C4-2B (cell line): ENCODE results near the gene FKBP14.

Experiments
- H3K27ac ChIP-seq: fragments of 450-650 bp; 2 replicates; pipeline ENCODE4 v1.5.1; 2017
- ZFX ChIP-seq: fragments of 450-650 bp; IDR thresholded peaks from 2 replicates; pipeline ENCODE4 v1.6.1; 2017
- TF ChIP-seq, protein P1 (sequence below): fragments of 450-650 bp; conservative IDR thresholded peaks from 2 replicates; pipeline ENCODE4 v1.5.1; 2017; ENCODE audit warnings: mild to moderate bottlenecking

FKBP14 gene

DNA sequence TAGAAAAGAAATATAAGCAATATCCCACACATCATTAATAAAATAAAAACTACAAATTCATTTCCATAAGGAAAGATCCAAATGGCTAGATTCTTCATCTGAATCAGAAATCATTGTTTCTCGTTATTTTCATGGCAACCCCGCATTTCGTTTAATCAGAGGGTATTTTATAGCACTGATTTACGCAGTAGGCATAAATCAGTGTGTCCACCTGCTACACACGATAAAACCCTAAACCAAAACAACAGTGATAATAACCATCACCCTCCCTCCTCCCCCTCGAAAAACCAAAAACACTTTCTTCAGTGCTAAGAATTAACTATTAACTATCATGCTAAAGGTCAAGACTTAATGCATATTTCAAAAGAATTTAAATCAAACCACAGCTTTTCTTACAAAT lies 16.5 kb downstream of the FKBP14 start:
- no peak overlapping the region for H3K27ac ChIP-seq
- TF ChIP-seq, protein P1, sequence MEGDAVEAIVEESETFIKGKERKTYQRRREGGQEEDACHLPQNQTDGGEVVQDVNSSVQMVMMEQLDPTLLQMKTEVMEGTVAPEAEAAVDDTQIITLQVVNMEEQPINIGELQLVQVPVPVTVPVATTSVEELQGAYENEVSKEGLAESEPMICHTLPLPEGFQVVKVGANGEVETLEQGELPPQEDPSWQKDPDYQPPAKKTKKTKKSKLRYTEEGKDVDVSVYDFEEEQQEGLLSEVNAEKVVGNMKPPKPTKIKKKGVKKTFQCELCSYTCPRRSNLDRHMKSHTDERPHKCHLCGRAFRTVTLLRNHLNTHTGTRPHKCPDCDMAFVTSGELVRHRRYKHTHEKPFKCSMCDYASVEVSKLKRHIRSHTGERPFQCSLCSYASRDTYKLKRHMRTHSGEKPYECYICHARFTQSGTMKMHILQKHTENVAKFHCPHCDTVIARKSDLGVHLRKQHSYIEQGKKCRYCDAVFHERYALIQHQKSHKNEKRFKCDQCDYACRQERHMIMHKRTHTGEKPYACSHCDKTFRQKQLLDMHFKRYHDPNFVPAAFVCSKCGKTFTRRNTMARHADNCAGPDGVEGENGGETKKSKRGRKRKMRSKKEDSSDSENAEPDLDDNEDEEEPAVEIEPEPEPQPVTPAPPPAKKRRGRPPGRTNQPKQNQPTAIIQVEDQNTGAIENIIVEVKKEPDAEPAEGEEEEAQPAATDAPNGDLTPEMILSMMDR = no peak
- no peak for TF ChIP-seq ZFX

DNA sequence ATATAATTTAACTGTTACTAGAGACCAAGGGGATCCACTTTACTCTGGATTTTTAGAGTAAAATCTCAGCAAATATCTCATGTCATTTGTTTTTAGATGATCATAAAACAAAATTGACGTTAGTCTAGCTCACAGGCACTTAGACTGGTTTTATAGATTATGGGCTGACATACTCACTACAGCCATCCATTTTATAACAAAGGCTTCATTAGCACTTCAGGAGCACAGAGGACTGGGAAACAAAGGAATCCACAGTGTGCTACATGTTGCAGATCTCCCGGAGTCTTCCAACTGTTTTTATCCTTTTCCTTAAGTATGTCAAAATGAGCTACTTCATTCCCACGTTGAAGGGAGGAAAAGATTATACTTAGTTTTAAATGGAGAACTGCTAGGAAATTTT lies 21.0 kb downstream of the FKBP14 start:
- TF ChIP-seq ZFX = no peak
- TF ChIP-seq, protein P1 = no peak
- H3K27ac ChIP-seq = no peak overlapping the region

DNA sequence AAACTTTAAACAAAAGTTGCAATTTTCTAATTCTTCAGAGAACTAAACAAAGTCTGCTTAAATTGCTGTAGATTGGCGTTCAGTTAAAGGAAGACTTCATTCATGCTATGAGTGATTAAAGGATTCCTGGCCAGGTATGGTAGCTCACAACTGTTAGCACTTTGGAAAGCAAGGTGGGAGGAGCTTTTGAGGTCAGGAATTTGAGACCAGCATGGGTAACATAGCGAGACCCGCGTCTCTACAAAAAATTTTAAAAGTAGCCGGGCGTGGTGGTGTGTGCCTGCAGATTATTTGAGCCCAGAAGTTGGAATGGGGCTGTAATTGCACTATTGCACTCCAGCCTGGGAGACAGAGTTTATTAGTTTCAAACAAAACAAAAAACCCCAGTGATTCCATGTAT lies 23.4 kb downstream of the FKBP14 start:
- no peak overlapping the region for H3K27ac ChIP-seq
- TF ChIP-seq ZFX = no peak
- TF ChIP-seq, protein P1 = no peak

DNA sequence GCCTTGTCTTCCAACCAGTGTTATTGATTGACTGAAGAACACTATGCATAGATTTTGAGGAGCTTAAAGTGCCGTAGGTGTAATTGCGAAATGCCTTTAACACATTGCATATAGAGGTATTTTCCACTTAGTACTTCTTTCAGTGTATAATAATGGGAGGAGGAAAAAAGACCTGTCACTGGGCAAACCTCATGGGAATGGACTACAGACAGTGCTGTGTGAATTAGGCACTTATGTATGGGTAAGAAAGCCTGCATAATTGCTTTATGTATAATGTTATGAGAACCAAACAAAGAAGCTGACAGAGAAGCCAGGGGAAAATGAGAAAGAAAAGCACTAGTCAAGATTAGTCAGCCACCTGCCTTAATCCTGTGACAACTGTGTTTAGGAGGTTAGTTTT lies 24.5 kb downstream of the FKBP14 start:
- TF ChIP-seq, protein P1 = no peak
- no peak for TF ChIP-seq ZFX
- H3K27ac ChIP-seq = no peak overlapping the region

DNA sequence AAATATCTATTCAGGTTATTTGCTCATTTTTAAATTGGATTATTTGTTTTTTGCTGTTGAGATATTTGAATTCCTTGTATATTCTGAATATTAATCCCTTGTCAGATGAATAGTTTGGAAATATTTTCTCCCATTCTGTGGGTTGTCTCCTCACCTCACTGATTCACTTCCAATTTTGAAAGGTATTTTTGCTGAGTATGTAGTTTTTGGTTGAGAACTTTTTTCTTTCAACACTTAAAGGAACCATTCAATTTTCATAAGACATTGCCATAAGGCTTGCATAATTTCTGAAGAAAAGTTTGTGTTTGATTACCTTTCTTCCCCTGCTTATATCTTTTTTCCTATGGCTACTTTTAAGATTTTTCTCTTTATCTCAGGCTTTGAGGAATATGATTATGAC lies 28.0 kb downstream of the FKBP14 start:
- TF ChIP-seq ZFX = no peak
- TF ChIP-seq, protein P1 = no peak
- no peak overlapping the region for H3K27ac ChIP-seq

DNA sequence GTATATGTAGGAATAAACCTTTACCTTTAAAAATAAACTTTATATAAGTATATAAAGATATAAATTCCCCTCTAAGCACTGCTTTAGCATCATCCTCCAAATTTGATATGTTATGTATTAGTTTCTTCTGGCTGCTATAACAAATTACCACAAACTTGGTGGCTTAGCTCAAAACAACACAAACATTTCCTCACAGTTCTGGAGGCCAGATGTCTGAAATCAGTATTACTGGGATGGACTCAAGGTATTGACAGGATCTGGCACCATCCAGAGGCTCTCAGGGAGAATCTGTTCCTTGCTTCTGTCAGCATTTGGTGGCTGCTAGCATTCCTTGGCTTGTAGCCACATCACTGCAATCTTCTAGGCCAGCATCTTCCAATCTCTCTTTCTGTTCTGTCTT lies 30.2 kb downstream of the FKBP14 start:
- no peak for TF ChIP-seq ZFX
- TF ChIP-seq, protein P1 = no peak
- H3K27ac ChIP-seq = no peak overlapping the region

DNA sequence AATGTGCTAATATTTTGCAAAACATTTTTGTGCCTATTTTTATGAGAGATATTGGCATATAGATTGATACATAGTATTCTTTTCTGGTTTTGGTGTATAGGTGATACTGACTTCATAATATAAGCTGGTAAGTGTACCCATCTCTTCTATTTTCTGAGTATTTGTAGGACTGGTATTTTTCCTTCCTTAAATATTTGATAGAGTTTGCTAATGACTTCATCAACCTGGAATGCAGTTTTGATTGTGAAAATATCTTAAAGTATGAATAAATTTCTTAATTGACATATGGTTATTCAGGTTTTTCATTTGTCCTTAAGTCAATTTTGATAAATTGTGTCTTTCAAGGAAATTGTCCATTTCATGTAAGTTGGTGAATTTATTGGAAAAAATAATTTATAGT lies 30.9 kb downstream of the FKBP14 start:
- H3K27ac ChIP-seq = no peak overlapping the region
- no peak for TF ChIP-seq ZFX
- TF ChIP-seq, protein P1 = no peak
